ENCODE measurements around the gene ELP5. TPM values are rescaled to one million over a fixed set of nuclear protein-coding genes. Genes with fewer than 3 reads are reported as not detected.

ELP5 gene
- total and polyA plus RNA-seq, 2 of the 4 experiments (the other 2 are of a cell fraction): 39.3 to 46.6 TPM

DNA sequence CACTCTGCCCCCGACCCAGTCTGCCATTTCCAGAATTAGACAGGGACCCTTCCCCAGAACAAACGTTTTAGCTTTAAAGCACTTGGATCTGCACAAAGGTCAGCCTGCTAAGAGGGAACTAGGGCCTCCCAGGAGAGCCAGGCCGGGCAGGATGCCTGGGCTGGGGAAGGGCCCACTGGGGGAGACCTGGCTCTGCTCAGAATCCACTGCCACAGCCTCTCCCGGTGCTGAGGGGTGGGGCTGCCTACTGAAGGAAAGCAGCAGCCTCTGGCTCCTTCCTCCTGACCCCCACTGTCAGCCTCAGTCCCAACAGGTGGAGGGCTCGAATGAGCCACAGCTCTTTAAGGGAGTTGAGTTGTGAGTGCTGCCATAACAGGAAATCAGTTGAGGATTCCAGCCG lies 40.7 kb downstream of the ELP5 start:
- dilution Hi-C loops (cut with HindIII; ENCODE audit: low sequenced_read_pairs, unreplicated experiment) (no loop called here), in situ Hi-C loops (cut with MboI; ENCODE audit: low sequenced_read_pairs) (no loop called here), intact Hi-C loops (cut with micrococcal nuclease) (no loop called here)
- BruUV-seq (replicated peaks): no TSS peak
- Histone ChIP-seq H4K91ac (ENCODE audit: insufficient read depth, low read depth, low read length) (no peak overlapping the region), H2BK20ac (ENCODE audit: low read depth, low read length) (no peak overlapping the region), H2AK9ac (replicated peaks; ENCODE audit: low read depth, low read length, poor library complexity) (no peak overlapping the region), H3K79me1 (ENCODE audit: low read depth in 1 of 2, low read length in 2 of 2) (no peaks in the 10 kb centered on the region), H2BK5ac (ENCODE audit: low read depth, low read length, poor library complexity, severe bottlenecking) (no peak overlapping the region), H3K27me3 (ENCODE audit: control insufficient read depth, insufficient read depth, low read length) (peaks cover 65% of the 10 kb centered on the region), H2BK120ac (ENCODE audit: low read depth, low read length) (no peak overlapping the region), H4K20me1 (ENCODE audit: insufficient read depth, low read length) (0 out of 2 replicates have a peak, but pooled peaks cover 3% of the 10 kb centered on the region), H3K9ac (ENCODE audit: low read depth, low read length) (no peak overlapping the region), H4K5ac (ENCODE audit: low read depth, low read length) (no peak overlapping the region), H3K4ac (ENCODE audit: low read depth, low read length) (no peak overlapping the region), H3K23ac (ENCODE audit: low read depth, low read length) (no peak overlapping the region), H3K4me1 (ENCODE audit: control insufficient read depth, insufficient read depth, low read length) (peaks cover 3% of the 10 kb centered on the region), H3K4me2 (ENCODE audit: low read depth, low read length) (no peak overlapping the region), H2BK15ac (ENCODE audit: low read depth, low read length) (no peak overlapping the region), H3K36me3 (ENCODE audit: control insufficient read depth, insufficient read depth, low read length) (no peaks in the 10 kb centered on the region), H2AFZ (replicated peaks; ENCODE audit: low read length, poor library complexity) (no peak overlapping the region), H2AK5ac (ENCODE audit: low read depth, low read length) (no peak overlapping the region), H4K8ac (ENCODE audit: low read depth in 2 of 2, low read length in 2 of 2) (no peak overlapping the region), H3K56ac (ENCODE audit: extremely low read depth, insufficient read depth, low read length) (no peak overlapping the region), H3K18ac (ENCODE audit: low read depth, low read length) (no peak overlapping the region), H3K9me1 (ENCODE audit: insufficient read depth, low read length) (no peaks in the 10 kb centered on the region; the same call in 1 of the 2 replicates), H3K9me3 (ENCODE audit: control insufficient read depth, insufficient read depth, low read length) (no peaks in the 10 kb centered on the region; the same call in 1 of the 2 replicates), H3K14ac (replicated peaks; ENCODE audit: low read depth, low read length) (no peak overlapping the region), H3K27ac (ENCODE audit: insufficient read depth, low read length) (no peak overlapping the region), H3K4me3 (ENCODE audit: insufficient read depth, low read depth, low read length) (no peak overlapping the region)
- 0% methylated on average over 1 of the region's 6 CpGs; no CpG with 5 or more reads in 1 of the 2 experiments for WGBS, 2 experiments (ENCODE audit: extremely low coverage in 2 of 2, insufficient read length in 1 of 2)
- POLR2A ChIA-PET (ENCODE audit: unreplicated experiment): no interaction called here
- TF ChIP-seq RFX5 (IDR thresholded peaks at IDR 0.05; ENCODE audit: low read depth, low read length) (no peak), FOS (IDR thresholded peaks at IDR 0.05; ENCODE audit: low read depth, low read length) (no peak), RAD21 (IDR thresholded peaks at IDR 0.05; ENCODE audit: low read length) (no peak), POLR2A (IDR thresholded peaks at IDR 0.05; ENCODE audit: low read depth, low read length) (no peak), CHD1 (IDR thresholded peaks at IDR 0.05; ENCODE audit: low read depth, low read length) (no peak), NFE2L2 (IDR thresholded peaks at IDR 0.05; ENCODE audit: low read depth, low read length) (no peak), MXI1 (IDR thresholded peaks at IDR 0.05; ENCODE audit: borderline replicate concordance, low read depth, low read length) (no peak), SMC3 (IDR thresholded peaks at IDR 0.05; ENCODE audit: low read depth, low read length) (no peak), RCOR1 (IDR thresholded peaks at IDR 0.05; ENCODE audit: insufficient replicate concordance, low read length) (no peak), MAZ (IDR thresholded peaks at IDR 0.05; ENCODE audit: borderline replicate concordance, low read depth, low read length) (no peak), CEBPB (IDR thresholded peaks at IDR 0.05; ENCODE audit: low read depth, low read length) (no peak)
- TF ChIP-seq, protein P1, sequence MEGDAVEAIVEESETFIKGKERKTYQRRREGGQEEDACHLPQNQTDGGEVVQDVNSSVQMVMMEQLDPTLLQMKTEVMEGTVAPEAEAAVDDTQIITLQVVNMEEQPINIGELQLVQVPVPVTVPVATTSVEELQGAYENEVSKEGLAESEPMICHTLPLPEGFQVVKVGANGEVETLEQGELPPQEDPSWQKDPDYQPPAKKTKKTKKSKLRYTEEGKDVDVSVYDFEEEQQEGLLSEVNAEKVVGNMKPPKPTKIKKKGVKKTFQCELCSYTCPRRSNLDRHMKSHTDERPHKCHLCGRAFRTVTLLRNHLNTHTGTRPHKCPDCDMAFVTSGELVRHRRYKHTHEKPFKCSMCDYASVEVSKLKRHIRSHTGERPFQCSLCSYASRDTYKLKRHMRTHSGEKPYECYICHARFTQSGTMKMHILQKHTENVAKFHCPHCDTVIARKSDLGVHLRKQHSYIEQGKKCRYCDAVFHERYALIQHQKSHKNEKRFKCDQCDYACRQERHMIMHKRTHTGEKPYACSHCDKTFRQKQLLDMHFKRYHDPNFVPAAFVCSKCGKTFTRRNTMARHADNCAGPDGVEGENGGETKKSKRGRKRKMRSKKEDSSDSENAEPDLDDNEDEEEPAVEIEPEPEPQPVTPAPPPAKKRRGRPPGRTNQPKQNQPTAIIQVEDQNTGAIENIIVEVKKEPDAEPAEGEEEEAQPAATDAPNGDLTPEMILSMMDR (conservative IDR thresholded peaks at IDR 0.05; ENCODE audit: low read depth, low read length): no peak
- TF ChIP-seq, protein P2, sequence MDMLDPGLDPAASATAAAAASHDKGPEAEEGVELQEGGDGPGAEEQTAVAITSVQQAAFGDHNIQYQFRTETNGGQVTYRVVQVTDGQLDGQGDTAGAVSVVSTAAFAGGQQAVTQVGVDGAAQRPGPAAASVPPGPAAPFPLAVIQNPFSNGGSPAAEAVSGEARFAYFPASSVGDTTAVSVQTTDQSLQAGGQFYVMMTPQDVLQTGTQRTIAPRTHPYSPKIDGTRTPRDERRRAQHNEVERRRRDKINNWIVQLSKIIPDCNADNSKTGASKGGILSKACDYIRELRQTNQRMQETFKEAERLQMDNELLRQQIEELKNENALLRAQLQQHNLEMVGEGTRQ (IDR thresholded peaks at IDR 0.05; ENCODE audit: low read depth, low read length): no peak
- TF ChIP-seq, protein P3, sequence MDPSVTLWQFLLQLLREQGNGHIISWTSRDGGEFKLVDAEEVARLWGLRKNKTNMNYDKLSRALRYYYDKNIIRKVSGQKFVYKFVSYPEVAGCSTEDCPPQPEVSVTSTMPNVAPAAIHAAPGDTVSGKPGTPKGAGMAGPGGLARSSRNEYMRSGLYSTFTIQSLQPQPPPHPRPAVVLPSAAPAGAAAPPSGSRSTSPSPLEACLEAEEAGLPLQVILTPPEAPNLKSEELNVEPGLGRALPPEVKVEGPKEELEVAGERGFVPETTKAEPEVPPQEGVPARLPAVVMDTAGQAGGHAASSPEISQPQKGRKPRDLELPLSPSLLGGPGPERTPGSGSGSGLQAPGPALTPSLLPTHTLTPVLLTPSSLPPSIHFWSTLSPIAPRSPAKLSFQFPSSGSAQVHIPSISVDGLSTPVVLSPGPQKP (IDR thresholded peaks at IDR 0.05; ENCODE audit: borderline replicate concordance, low read depth, low read length): no peak
- DNase-seq: no peak
- CTCF ChIA-PET: no interaction called here
- ATAC-seq (ENCODE audit: low read depth): no peak
